NCI-H2227 treated with DMSO at 0.1 percent for 48 hours (cell line): ENCODE results near the gene ULBP1.
"Not testable (repeated sequence)": the region's sequence is repeated elsewhere in the genome, so short reads cannot be mapped to it uniquely, and the experiment has no call there.

Source experiments
- DNase-seq: peaks from one replicate; lab custom pipeline; 2025; lab: John Stamatoyannopoulos, UW

ULBP1 gene

GRCh38 chr6:149977221-149977620, 13.5 kb downstream of the ULBP1 start:
- DNase-seq, result no peak

- no peak for DNase-seq
Measured at GRCh38 chr6:149978610-149979009, 14.9 kb downstream of the ULBP1 start.

- DNase-seq, result no peak
Measured at GRCh38 chr6:149979293-149979692, 15.6 kb downstream of the ULBP1 start.

- no peak for DNase-seq
Measured at GRCh38 chr6:149983145-149983544, 19.4 kb downstream of the ULBP1 start.

- DNase-seq, result no peak
Measured at GRCh38 chr6:149984773-149985172, 21.0 kb downstream of the ULBP1 start.

GRCh38 chr6:149985481-149985937, 21.8 kb downstream of the ULBP1 start:
- no peak for DNase-seq

- no peak for DNase-seq
Measured at GRCh38 chr6:149987602-149988107, 23.9 kb downstream of the ULBP1 start.

GRCh38 chr6:149988550-149989346, 25.0 kb downstream of the ULBP1 start:
- DNase-seq, result no peak

- no peak for DNase-seq
Measured at GRCh38 chr6:149990212-149990660, 26.5 kb downstream of the ULBP1 start.

GRCh38 chr6:149990661-149991471, 27.1 kb downstream of the ULBP1 start:
- no peak for DNase-seq

- not testable (repeated sequence) for DNase-seq
Measured at GRCh38 chr6:149991472-149991795, 27.7 kb downstream of the ULBP1 start.

GRCh38 chr6:149991838-149992237, 28.1 kb downstream of the ULBP1 start:
- no peak for DNase-seq

GRCh38 chr6:149995235-149995750, 31.6 kb downstream of the ULBP1 start:
- DNase-seq, result no peak

GRCh38 chr6:149995971-149996370, 32.2 kb downstream of the ULBP1 start:
- no peak for DNase-seq

GRCh38 chr6:149999636-150000035, 35.9 kb downstream of the ULBP1 start:
- no peak for DNase-seq

GRCh38 chr6:150001295-150002008, 37.7 kb downstream of the ULBP1 start:
- DNase-seq, result no peak

- no peak for DNase-seq
Measured at GRCh38 chr6:150002710-150003109, 39.0 kb downstream of the ULBP1 start.

GRCh38 chr6:150003599-150003998, 39.9 kb downstream of the ULBP1 start:
- DNase-seq, result not testable (repeated sequence)

- DNase-seq, result no peak
Measured at GRCh38 chr6:150004101-150004782, 40.5 kb downstream of the ULBP1 start.

- peak; percentile 73 for DNase-seq
Measured at GRCh38 chr6:150004783-150005717, 41.3 kb downstream of the ULBP1 start.
